Measurements from ENCODE around the gene TCL1B.

The TCL1B gene

DNA sequence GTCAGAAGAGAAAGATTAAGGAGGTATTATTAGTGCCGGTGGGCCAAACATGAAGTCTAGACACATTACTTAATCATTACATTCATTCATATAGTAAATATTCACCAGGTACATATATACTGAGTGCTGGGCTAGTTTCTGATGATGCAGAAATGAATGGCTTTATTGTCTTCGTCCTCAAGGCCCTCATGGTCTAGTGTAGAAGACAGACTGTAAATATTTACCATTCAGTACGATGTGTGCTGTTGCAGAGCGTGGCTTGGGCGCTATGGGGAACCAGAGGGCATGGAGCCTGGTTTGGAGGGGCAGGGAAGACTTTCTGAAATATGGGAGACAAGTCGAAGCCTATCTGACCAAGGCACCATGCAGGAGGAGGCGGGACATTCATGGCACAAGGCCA, 37.0 kb upstream of the TCL1B start:
- no peak overlapping the region for H3K4me3 ChIP-seq (ENCODE audit: severe bottlenecking)
- TF ChIP-seq, protein P1, sequence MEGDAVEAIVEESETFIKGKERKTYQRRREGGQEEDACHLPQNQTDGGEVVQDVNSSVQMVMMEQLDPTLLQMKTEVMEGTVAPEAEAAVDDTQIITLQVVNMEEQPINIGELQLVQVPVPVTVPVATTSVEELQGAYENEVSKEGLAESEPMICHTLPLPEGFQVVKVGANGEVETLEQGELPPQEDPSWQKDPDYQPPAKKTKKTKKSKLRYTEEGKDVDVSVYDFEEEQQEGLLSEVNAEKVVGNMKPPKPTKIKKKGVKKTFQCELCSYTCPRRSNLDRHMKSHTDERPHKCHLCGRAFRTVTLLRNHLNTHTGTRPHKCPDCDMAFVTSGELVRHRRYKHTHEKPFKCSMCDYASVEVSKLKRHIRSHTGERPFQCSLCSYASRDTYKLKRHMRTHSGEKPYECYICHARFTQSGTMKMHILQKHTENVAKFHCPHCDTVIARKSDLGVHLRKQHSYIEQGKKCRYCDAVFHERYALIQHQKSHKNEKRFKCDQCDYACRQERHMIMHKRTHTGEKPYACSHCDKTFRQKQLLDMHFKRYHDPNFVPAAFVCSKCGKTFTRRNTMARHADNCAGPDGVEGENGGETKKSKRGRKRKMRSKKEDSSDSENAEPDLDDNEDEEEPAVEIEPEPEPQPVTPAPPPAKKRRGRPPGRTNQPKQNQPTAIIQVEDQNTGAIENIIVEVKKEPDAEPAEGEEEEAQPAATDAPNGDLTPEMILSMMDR (IDR thresholded peaks at IDR 0.05; ENCODE audit: poor library complexity, severe bottlenecking), result no peak
- no peak for ATAC-seq (ENCODE audit: low read depth)
- no peak overlapping the region for H3K27ac ChIP-seq (ENCODE audit: poor library complexity, severe bottlenecking)
- DNase-seq (ENCODE audit: low spot score), result no peak
- peaks cover 10% of the 10 kb centered on the region for H3K27me3 ChIP-seq (ENCODE audit: insufficient read depth, poor library complexity, severe bottlenecking)
- no peaks in the 10 kb centered on the region for H3K4me1 ChIP-seq (ENCODE audit: insufficient read depth, poor library complexity, severe bottlenecking)
- no peaks in the 10 kb centered on the region for H3K36me3 ChIP-seq (ENCODE audit: low read depth)
- no peaks in the 10 kb centered on the region for H3K9me3 ChIP-seq (ENCODE audit: severe bottlenecking)

DNA sequence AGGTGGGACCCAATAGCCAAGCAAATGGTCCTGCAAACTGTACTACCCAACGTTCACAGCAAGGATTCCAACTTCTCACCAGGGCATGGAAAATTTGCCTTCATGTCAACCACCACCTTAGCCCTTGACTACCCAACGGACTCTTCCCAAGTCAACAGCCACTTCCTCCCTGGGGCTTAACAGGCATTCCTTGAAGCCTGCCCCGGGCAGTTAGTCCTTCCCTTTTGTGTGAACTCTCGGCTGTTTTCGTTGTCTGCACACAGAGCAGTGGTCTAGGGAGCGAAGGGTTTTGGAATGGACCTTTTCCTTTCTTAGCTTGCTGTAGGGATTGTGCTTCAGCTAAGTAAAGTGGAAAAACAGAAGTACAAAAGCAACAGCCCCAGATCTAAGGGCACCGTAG, 35.2 kb upstream of the TCL1B start:
- no peaks in the 10 kb centered on the region for H3K9me3 ChIP-seq (ENCODE audit: severe bottlenecking)
- H3K4me3 ChIP-seq (ENCODE audit: severe bottlenecking), result no peak overlapping the region
- TF ChIP-seq, protein P1 (IDR thresholded peaks at IDR 0.05; ENCODE audit: poor library complexity, severe bottlenecking), result no peak
- ATAC-seq (ENCODE audit: low read depth), result no peak
- H3K36me3 ChIP-seq (ENCODE audit: low read depth), result no peaks in the 10 kb centered on the region
- H3K27ac ChIP-seq (ENCODE audit: poor library complexity, severe bottlenecking), result no peak overlapping the region
- H3K4me1 ChIP-seq (ENCODE audit: insufficient read depth, poor library complexity, severe bottlenecking), result no peaks in the 10 kb centered on the region
- H3K27me3 ChIP-seq (ENCODE audit: insufficient read depth, poor library complexity, severe bottlenecking), result peaks cover 10% of the 10 kb centered on the region
- no peak for DNase-seq (ENCODE audit: low spot score)

DNA sequence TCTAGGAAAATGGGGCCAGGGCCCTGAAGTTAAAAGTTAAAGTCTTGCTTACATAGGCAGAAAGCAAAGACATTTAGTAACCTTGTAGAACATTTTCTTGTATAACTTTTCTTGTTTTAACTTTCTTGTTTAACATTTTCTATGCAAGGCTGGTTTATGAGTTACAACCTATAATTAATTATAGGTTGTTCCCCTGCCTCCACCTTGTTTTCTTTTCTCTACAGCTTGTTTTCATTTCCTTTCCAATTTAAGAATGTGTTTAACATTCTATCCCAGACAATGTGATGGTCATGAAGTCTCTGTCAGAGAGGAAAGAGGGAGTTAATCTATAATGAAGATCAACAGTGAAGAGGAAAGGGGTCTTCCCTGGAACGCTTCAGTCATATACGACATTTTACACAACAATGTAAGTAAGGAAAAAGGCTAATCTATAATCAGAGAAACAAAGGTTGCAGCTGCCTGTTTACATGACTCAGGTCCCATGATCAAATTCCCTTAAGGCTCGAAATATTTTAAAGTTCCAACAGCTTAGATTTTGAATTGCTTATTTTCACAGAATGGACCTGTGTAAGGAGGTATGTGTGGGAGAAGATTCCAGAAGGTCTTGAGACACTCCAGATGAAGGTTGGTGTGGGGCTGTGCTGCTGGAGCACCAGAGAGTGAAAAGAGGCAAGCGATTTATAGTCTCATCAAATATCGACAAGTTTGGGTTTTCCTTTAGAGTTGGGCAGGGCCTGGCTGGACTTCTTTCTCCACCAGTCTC, 34.2 kb upstream of the TCL1B start:
- ATAC-seq (ENCODE audit: low read depth), result no peak
- no peak overlapping the region for H3K4me3 ChIP-seq (ENCODE audit: severe bottlenecking)
- no peaks in the 10 kb centered on the region for H3K36me3 ChIP-seq (ENCODE audit: low read depth)

DNA sequence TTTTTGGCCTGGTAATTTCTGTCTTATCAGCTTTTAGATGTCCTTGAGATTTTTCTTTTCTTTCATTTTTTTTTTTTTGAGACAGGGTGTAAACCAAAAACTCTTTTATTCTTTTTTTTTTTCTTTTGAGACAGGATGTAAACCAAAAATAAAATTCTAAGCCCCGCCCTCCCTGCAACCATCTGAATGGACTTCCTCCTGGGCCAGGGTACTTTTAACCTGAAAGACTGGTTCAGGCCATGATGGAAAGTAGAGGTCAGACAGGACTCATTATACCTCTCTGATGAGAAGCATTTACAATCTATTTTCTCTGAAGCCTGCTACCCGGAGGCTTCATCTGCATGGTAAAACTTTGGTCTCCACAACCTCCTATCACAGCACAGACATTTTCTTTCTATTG, 33.5 kb upstream of the TCL1B start:
- peaks cover 10% of the 10 kb centered on the region for H3K27me3 ChIP-seq (ENCODE audit: insufficient read depth, poor library complexity, severe bottlenecking)

More for the DNA sequence above, 34.2 kb upstream of the TCL1B start:
- H3K27ac ChIP-seq (ENCODE audit: poor library complexity, severe bottlenecking), result no peak overlapping the region
- no peaks in the 10 kb centered on the region for H3K9me3 ChIP-seq (ENCODE audit: severe bottlenecking)
- no peaks in the 10 kb centered on the region for H3K4me1 ChIP-seq (ENCODE audit: insufficient read depth, poor library complexity, severe bottlenecking)
- peaks cover 10% of the 10 kb centered on the region for H3K27me3 ChIP-seq (ENCODE audit: insufficient read depth, poor library complexity, severe bottlenecking)
- DNase-seq (ENCODE audit: low spot score), result no peak
- TF ChIP-seq, protein P1 (IDR thresholded peaks at IDR 0.05; ENCODE audit: poor library complexity, severe bottlenecking), result no peak

More for the DNA sequence above, 33.5 kb upstream of the TCL1B start:
- Histone ChIP-seq H3K9me3 (ENCODE audit: severe bottlenecking) (no peaks in the 10 kb centered on the region), H3K27ac (ENCODE audit: poor library complexity, severe bottlenecking) (no peak overlapping the region), H3K4me1 (ENCODE audit: insufficient read depth, poor library complexity, severe bottlenecking) (no peaks in the 10 kb centered on the region), H3K4me3 (ENCODE audit: severe bottlenecking) (no peak overlapping the region), H3K36me3 (ENCODE audit: low read depth) (no peaks in the 10 kb centered on the region)
- TF ChIP-seq, protein P1 (IDR thresholded peaks at IDR 0.05; ENCODE audit: poor library complexity, severe bottlenecking), result no peak
- DNase-seq (ENCODE audit: low spot score), result no peak
- ATAC-seq (ENCODE audit: low read depth), result no peak

Measured in RWPE2 (cell line).